ENCODE measurements around the gene TMEM25. TPM values are rescaled to one million over a fixed set of nuclear protein-coding genes. Genes with fewer than 3 reads are reported as not detected.

The TMEM25 gene
- total RNA-seq, 1 experiment from 2014 or later = 24.5 TPM

DNA sequence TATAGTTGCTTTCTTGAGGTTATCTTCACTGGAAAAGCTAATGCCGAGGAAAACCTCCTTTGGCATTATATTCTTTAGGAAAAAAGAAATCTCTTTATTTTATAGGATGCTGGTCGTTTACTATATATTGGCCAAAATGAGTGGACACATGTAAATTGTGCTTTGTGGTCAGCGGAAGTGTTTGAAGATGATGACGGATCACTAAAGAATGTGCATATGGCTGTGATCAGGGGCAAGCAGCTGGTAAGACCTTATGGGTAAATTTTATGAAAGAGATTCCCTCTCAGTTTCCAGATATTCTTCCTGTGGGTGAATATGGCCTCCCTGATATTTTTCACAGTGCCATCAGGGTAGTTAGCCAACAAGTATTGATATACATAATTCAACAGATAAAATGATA, 33.2 kb upstream of the TMEM25 start:
- Histone ChIP-seq H3K27me3 (ENCODE audit: insufficient read depth, low read length) (no peaks in the 10 kb centered on the region), H2BK5ac (ENCODE audit: insufficient read length, low read length) (no peak overlapping the region), H3K4me2 (ENCODE audit: insufficient read depth, insufficient read length, low read length) (no peak overlapping the region), H3K4ac (ENCODE audit: low read depth, low read length) (no peak overlapping the region), H3K79me2 (ENCODE audit: insufficient read depth, low read length) (no peaks in the 10 kb centered on the region), H3K23ac (ENCODE audit: insufficient read length, low read depth, low read length) (no peak overlapping the region), H3K23me2 (ENCODE audit: insufficient read length, low read depth, low read length, poor library complexity, severe bottlenecking) (no peaks in the 10 kb centered on the region), H2BK120ac (ENCODE audit: low read depth, low read length, poor library complexity, severe bottlenecking) (no peak overlapping the region), H2BK15ac (ENCODE audit: low read depth, low read length) (no peak overlapping the region), H3T11ph (ENCODE audit: low read length) (no peak overlapping the region), H4K20me1 (ENCODE audit: control insufficient read depth, insufficient read depth, insufficient read length) (no peaks in the 10 kb centered on the region), H4K91ac (ENCODE audit: insufficient read length, low read depth, low read length) (no peak overlapping the region), H3K14ac (ENCODE audit: insufficient read depth, low read length) (no peak overlapping the region), H3K18ac (ENCODE audit: insufficient read length, low read depth, low read length) (no peak overlapping the region), H2AFZ (ENCODE audit: low read length) (no peak overlapping the region), H2AK5ac (ENCODE audit: insufficient read length, low read length) (no peak overlapping the region), H3K27ac (ENCODE audit: insufficient read length, low read depth, low read length) (no peak overlapping the region), H4K5ac (ENCODE audit: insufficient read length, low read depth, low read length) (no peak overlapping the region), H3K56ac (ENCODE audit: insufficient read length, low read depth, low read length) (no peak overlapping the region), H3K79me1 (ENCODE audit: insufficient read depth, low read depth, low read length, poor library complexity, severe bottlenecking) (no peaks in the 10 kb centered on the region), H2BK20ac (ENCODE audit: low read depth, low read length, poor library complexity, severe bottlenecking) (no peak overlapping the region), H3K9ac (ENCODE audit: extremely low read depth, insufficient read length, low read length) (no peak overlapping the region), H2BK12ac (ENCODE audit: insufficient read length, low read depth, low read length) (no peak overlapping the region), H4K8ac (replicated peaks; ENCODE audit: insufficient read length, low read depth, low read length) (no peak overlapping the region), H3K4me1 (ENCODE audit: insufficient read depth, low read length) (no peaks in the 10 kb centered on the region), H3K9me3 (ENCODE audit: control insufficient read depth, low read depth, low read length) (no peaks in the 10 kb centered on the region)
- TF ChIP-seq, protein P1, sequence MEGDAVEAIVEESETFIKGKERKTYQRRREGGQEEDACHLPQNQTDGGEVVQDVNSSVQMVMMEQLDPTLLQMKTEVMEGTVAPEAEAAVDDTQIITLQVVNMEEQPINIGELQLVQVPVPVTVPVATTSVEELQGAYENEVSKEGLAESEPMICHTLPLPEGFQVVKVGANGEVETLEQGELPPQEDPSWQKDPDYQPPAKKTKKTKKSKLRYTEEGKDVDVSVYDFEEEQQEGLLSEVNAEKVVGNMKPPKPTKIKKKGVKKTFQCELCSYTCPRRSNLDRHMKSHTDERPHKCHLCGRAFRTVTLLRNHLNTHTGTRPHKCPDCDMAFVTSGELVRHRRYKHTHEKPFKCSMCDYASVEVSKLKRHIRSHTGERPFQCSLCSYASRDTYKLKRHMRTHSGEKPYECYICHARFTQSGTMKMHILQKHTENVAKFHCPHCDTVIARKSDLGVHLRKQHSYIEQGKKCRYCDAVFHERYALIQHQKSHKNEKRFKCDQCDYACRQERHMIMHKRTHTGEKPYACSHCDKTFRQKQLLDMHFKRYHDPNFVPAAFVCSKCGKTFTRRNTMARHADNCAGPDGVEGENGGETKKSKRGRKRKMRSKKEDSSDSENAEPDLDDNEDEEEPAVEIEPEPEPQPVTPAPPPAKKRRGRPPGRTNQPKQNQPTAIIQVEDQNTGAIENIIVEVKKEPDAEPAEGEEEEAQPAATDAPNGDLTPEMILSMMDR (conservative IDR thresholded peaks at IDR 0.05) = no peak
- no CpG with 5 or more reads among the region's 4 CpGs for WGBS (ENCODE audit: extremely low coverage, insufficient read length, low lambda C conversion rate)
- H3K36me3 Mint-ChIP-seq (ENCODE audit: insufficient read depth in 1 of 3, low read depth in 3 of 3) = peaks cover 56 to 91% (median 90%) of the 10 kb centered on the region in 3 experiments
- no peak overlapping the region for H3K27ac Mint-ChIP-seq
- DNase-seq = no peak
- H3K27me3 Mint-ChIP-seq (ENCODE audit: low read depth) = no peaks in the 10 kb centered on the region
- H3K9me3 Mint-ChIP-seq = no peaks in the 10 kb centered on the region
- H3K4me1 Mint-ChIP-seq = no peaks in the 10 kb centered on the region
- H3K4me3 Mint-ChIP-seq = no peak overlapping the region

Measured in H9 (cell line).